ENCODE results near the gene MAP1S. TPM values are rescaled to one million over a fixed set of nuclear protein-coding genes. Genes with fewer than 3 reads are reported as not detected.

Gene MAP1S
- total and polyA plus RNA-seq, 11 donors, result 17.1 to 47.9 (median 22.7) TPM

GRCh38 chr19:17737690-17738153 is 18.4 kb downstream of the MAP1S start:
- H3K27ac ChIP-seq, result no peak overlapping the region
- DNase-seq (no peak), ATAC-seq (no peak)
- intact Hi-C loops (cut with DNase I), result no loop called here
- no peak overlapping the region for H3K4me3 ChIP-seq
- H3K27me3 ChIP-seq, result no peaks in the 10 kb centered on the region
- H3K9me3 ChIP-seq, result no peaks in the 10 kb centered on the region
- 89 to 95% (median 91%) methylated on average over 7 of the region's 7 CpGs for WGBS, 4 donors
- H3K36me3 ChIP-seq, result peaks cover 0 to 42% (median 32%) of the 10 kb centered on the region in 9 donors
- TF ChIP-seq POLR2A (IDR thresholded peaks at IDR 0.05), result no peak
- no peak for TF ChIP-seq CTCF (IDR thresholded peaks at IDR 0.05)
- H3K4me1 ChIP-seq, result no peaks in the 10 kb centered on the region

- no peak for TF ChIP-seq POLR2A (IDR thresholded peaks at IDR 0.05)
- no peak for TF ChIP-seq CTCF (IDR thresholded peaks at IDR 0.05)
- ATAC-seq, result peak in 1 of 4 donors; percentile 36
These were observed 20.0 kb downstream of the MAP1S start for GRCh38 chr19:17739121-17739875.

GRCh38 chr19:17741456-17741855 is 22.2 kb downstream of the MAP1S start:
- no peaks in the 10 kb centered on the region for H3K9me3 ChIP-seq
- DNase-seq (peak in 1 of 5 donors; percentile 1), ATAC-seq (no peak)
- H3K27me3 ChIP-seq, result no peaks in the 10 kb centered on the region
- H3K4me3 ChIP-seq, result no peak overlapping the region
- peaks cover 0 to 7% (median 3%) of the 10 kb centered on the region in 9 donors for H3K36me3 ChIP-seq
- intact Hi-C loops (cut with DNase I), result no loop called here
- H3K4me1 ChIP-seq, result no peaks in the 10 kb centered on the region
- H3K27ac ChIP-seq, result no peak overlapping the region
- TF ChIP-seq POLR2A (IDR thresholded peaks at IDR 0.05) (no peak), CTCF (IDR thresholded peaks at IDR 0.05) (no peak)
- WGBS, 4 donors, result 92 to 97% (median 95%) methylated on average over 2 of the region's 2 CpGs

More at GRCh38 chr19:17739121-17739875, 20.0 kb downstream of the MAP1S start:
- H3K9me3 ChIP-seq, result no peaks in the 10 kb centered on the region
- WGBS, 4 donors, result 66 to 74% (median 71%) methylated on average over 16 to 18 of the region's 18 CpGs
- no peak overlapping the region for H3K4me3 ChIP-seq
- H3K27me3 ChIP-seq, result no peaks in the 10 kb centered on the region
- peaks cover 0 to 27% (median 18%) of the 10 kb centered on the region in 9 donors for H3K36me3 ChIP-seq
- peak in 1 of 5 donors; percentile 38 for DNase-seq
- no peaks in the 10 kb centered on the region for H3K4me1 ChIP-seq
- intact Hi-C loops (cut with DNase I), result no loop called here
- no peak overlapping the region for H3K27ac ChIP-seq

- Histone ChIP-seq H3K27me3 (no peaks in the 10 kb centered on the region), H3K36me3 (no peaks in the 10 kb centered on the region), H3K9me3 (no peaks in the 10 kb centered on the region), H3K4me1 (peaks cover 0 to 14% (median 5%) of the 10 kb centered on the region in 12 donors), H3K4me3 (no peak overlapping the region), H3K27ac (no peak overlapping the region)
- WGBS, 4 donors, result 86 to 91% (median 88%) methylated on average over 6 of the region's 6 CpGs
- no peak for ATAC-seq
- intact Hi-C loops (cut with DNase I), result no loop called here
- DNase-seq, result peak in 1 of 5 donors; percentile 16
- TF ChIP-seq CTCF (IDR thresholded peaks at IDR 0.05), result no peak
- TF ChIP-seq POLR2A (IDR thresholded peaks at IDR 0.05), result no peak
These were observed 24.7 kb downstream of the MAP1S start for GRCh38 chr19:17743874-17744580.

Data from heart left ventricle (tissue), 16 donors.